ELR (cell line): Measurements from ENCODE around the gene SLC17A3.

Experiments
- DNase-seq: peaks from one replicate; pipeline ENCODE4 v3.0.0-alpha.2; 2015; ENCODE audit warnings: low read depth

SLC17A3 gene, protein sequence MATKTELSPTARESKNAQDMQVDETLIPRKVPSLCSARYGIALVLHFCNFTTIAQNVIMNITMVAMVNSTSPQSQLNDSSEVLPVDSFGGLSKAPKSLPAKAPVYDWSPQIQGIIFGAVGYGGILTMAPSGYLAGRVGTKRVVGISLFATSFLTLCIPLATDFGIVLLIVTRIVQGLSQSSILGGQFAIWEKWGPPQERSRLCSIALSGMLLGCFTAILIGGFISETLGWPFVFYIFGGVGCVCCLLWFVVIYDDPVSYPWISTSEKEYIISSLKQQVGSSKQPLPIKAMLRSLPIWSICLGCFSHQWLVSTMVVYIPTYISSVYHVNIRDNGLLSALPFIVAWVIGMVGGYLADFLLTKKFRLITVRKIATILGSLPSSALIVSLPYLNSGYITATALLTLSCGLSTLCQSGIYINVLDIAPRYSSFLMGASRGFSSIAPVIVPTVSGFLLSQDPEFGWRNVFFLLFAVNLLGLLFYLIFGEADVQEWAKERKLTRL

DNA sequence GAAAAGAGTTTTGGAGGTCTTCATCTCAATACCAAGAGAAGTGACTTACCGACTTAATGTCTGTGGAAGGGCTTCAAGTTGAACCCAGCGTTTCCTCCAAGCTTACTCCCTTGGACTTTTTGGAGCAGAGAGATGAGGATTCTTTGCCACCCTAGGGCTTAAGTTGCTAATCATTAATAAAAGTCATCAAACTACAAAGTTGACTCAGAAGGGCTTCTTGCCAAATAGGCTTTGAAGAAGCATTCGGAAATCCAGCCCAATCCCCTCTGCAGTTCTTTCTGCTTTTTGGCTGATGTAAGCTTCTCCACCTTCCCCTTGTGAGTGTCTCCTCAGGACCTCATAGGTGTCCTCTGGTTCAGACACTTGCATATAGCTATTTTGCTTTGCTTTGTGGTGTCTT, at the start of gene SLC17A3:
SLC17A3 (minus strand) TSS at position 126 of the 400 bp plus-strand sequence. CDS start 5,856 bp downstream, outside the sequence.
- DNase-seq: no peak

DNA sequence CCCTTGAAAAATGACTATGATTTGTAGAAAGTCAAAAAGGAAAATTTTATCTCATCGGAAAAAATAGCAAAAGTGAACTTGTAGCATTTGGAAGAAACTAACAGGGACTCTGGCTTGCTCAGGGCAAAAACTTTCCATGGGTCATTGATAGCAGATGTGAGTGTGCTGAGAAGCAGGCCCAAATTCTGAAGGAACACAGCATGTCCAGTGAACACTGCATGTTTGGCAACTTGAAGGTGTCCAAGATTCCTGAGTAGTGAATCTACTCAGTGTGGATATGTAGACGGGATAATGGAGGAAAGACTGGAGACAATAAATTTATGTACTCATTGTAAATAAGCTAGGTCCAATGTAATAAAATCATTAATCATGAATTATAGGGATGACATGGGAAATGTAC, 48.3 kb upstream of the SLC17A3 start:
- no peak for DNase-seq

DNA sequence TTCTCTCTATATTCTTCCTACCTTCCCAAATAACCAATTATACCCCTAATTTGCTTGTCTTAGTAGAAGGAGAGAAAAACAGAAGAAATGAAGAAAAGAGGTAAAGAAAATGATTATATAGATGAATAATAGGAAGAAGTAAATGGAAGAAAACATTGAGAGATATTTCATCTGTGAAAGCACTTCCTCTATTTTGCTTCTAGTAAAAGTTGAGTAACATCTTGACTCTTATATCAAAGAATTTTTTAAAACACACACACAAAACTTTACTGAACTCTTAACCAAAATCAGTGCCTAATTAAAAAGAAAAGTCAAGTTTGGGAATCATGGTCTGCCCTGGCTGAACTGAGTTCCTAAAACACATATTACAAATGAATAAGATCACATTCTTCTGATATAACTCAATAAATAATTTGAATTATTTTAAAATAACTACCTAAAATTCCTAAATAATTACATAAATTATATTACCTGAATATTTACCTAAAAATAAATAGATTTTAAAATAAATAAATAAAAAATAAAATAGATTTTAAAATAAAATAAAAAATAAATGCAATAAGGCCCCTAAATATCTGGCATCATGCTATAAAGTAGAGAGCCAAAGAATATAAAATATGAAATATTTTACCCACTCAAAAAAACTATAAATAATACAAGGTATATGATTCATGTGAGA, 47.6 kb upstream of the SLC17A3 start:
- no peak for DNase-seq

- DNase-seq: no peak
Observed at GRCh38 chr6:25919657-25920056, 45.6 kb upstream of the SLC17A3 start.

GRCh38 chr6:25918083-25918683, 44.1 kb upstream of the SLC17A3 start:
- DNase-seq: no peak

- DNase-seq: no peak
Observed at GRCh38 chr6:25916789-25917490, 42.9 kb upstream of the SLC17A3 start.

DNA sequence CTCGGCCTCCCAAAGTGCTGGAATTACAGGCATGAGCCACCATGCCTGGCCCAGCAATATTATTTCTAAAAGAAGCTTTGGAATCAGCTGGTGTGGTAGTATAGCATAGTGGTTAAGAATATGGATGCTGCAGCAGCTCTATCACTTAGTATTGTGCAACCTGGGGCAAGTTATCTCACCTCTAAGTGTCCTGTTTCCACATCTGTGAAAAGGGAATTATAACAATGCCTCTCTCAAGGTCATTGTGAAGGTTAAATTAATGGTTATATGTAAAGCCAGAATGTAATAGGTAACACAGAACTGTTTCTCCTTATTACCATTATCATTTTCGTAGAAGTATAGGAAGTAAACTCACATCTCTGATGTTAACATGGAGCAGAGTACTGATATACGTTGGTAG, 42.3 kb upstream of the SLC17A3 start:
- DNase-seq: no peak

DNA sequence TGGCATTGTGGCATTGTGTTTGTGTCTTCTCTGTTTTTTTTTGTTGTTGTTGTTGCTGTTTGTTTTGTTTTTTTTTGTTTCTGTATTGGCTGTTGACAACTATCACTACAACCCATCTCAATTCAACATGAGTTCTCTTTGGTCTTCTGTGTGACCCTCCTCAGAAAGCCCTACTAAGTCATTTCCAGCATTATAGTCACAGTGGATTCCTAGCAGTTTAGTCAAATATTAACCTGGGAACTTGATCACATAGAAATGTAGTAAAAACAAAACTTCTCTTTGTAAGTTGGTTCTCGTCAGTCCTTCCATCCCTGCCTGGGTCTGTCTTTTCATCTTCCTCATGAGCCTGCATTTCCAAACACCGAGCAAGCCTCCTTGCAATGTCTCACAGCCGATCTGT, 39.7 kb upstream of the SLC17A3 start:
- DNase-seq: no peak

DNA sequence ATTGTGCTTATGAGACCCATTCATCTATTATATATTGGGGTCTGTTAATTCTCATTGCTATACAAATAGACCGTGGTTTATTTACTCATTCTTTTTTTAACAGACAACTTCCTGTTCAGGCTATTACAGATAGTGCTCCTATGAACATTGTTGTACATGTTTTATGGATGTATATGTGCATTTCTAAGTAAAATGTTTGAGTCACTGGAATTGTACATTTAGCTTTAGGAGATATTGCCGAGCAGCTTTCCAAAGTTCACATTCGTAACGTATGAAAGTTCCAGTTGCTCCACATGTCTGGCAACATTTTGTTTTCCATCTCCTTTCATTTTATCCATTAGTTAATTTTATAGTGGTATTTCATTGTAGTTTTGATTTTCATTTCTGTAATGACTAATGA, 37.3 kb upstream of the SLC17A3 start:
- DNase-seq: no peak

DNA sequence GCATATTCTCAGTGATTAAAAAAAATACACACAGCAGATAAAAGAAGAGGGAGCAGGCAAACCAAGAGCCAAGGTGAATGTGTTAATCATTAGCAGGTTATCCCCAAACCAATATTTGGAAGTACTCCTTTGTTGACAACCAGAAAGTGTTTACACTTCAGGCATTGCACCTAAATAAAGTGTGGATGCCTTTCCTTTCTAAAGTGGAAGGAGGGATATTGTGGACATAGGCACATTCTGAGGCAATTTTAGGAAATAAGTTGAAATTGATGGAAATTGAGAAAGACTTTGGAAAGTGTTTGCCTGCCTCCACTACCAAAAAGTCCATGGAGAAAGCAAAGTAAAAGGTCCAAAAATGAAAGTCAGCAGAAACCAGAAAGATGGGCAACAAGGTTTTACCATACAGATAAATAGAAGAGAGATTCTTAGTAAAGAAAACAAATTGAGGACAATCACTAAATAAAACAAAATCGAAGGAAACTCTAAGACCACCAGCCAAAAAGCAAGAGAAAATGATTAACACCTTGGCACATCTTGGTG, 33.5 kb upstream of the SLC17A3 start:
- DNase-seq: no peak

DNA sequence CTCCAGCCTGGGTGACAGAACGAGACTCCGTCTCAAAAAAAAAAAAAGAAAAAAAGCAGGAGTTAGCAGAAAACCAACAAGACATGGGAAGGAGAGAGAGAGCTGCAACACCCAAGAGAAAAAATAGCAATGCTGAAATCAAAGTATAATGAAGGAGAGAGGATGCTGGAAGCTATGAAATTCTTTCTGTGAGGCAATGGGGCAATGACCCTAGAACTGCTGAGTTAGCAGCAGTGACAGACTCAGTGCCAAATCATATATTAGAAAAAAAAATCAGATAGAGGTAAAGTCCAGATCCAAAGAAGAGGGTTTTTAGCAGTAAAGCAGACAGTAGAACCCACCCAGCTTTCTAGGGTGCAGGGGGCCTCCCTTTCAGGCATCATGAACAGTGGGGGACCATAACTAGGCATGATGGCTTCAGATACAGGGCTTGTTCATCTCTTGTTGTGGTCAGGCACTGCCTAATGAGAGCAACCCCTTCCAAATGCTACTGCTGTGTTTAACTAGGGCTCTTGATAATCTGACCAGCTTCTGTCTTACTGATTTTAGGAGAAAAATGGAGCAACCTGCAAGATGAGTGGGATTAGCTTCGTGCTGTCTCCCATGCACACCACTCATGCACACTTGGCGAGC, 29.5 kb upstream of the SLC17A3 start:
- DNase-seq: no peak

- DNase-seq: no peak
Observed at GRCh38 chr6:25902071-25902470, 28.0 kb upstream of the SLC17A3 start.

- DNase-seq: no peak
Observed at GRCh38 chr6:25900843-25901242, 26.8 kb upstream of the SLC17A3 start.

DNA sequence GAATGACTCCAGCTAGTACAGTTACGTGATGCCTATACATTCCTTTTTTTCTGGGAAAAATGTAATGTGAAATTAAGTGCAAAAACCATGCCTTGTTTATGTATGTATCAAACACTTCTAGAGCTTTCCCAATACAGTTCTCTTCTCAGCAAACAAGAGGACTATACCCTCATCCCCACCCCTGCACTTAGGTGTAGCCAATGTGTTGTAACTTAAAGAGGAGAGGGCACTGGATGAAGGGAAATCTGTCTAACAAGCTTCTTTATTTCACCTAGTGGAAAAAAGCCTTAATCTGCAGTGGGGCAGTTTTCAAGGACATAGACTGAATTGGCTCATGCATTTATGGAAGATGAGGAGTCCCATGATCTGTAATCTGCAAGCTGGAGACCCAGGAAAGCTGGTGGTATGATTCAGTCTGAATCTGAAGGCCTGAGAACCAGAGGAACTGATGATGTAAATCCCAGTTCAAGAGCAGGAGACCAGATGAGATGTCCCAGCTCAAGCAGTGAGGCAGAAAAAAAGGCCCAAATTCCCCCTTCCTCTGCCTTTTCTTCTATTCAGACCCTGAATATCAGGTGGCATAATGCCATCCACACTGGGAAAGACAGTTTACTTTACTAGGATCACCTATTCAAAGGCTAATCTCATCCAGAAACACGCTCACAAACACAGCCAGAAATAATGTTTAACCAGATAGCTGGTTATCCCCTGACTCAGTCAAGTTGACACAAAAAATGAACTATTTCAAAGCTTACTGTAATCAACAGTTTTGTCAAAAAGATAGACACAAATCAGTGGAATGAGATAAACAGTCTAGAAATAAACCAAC, 25.8 kb upstream of the SLC17A3 start:
- no peak for DNase-seq

- DNase-seq: no peak
Observed at GRCh38 chr6:25899123-25899522, 25.1 kb upstream of the SLC17A3 start.

DNA sequence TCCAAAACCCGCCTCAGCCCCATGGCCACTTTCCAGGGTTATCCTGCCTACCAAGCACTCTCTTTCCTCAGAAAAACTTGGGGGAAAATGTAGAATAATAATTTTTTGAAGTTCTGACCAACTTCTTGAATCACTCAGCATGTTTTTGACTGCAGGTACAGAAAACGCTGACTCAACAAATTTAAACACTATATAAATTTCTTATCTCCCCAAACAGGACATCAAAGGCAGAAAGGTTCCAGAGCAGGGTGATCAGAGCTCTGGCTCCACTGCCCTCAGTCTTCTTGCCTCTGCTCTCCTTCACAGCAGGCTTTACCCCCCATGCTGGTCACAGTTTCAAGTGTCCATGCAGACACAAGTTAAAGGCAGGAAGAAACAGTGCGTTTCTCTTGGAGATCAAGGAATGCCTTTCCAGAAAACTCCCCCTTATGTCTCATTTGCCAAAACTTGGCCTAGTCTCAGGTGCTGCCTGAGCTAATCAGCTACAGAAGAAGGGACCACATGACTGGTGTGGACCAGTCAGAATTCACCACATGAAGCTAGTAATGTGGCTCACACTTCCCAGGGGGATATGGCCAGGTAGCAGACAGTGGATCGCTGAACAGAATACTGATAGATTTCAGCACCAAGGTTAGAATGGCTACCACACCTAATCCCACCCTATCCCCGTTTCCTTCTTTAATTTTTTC, 24.4 kb upstream of the SLC17A3 start:
- no peak for DNase-seq

- no peak for DNase-seq
Observed at GRCh38 chr6:25896252-25896651, 22.2 kb upstream of the SLC17A3 start.

GRCh38 chr6:25895771-25896170, 21.7 kb upstream of the SLC17A3 start:
- no peak for DNase-seq

DNA sequence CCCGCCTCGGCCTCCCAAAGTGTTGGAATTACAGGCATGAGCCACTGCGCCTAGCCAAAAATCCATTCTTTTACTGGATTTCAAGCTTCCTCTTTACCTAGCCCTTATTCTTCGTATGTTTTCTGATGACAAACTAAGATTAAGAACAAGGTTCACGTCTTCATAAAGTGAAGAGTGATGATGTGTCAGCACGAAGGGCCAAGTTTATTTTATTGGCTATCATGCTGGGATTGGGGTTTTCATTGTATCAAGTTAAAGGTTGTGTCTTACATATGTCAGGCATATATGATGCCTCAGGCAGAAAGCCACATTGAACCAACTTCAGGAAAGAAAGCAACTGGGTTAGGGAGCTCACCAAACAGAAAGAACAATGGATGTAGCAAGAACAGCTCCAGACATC, 19.7 kb upstream of the SLC17A3 start:
- DNase-seq: no peak

DNA sequence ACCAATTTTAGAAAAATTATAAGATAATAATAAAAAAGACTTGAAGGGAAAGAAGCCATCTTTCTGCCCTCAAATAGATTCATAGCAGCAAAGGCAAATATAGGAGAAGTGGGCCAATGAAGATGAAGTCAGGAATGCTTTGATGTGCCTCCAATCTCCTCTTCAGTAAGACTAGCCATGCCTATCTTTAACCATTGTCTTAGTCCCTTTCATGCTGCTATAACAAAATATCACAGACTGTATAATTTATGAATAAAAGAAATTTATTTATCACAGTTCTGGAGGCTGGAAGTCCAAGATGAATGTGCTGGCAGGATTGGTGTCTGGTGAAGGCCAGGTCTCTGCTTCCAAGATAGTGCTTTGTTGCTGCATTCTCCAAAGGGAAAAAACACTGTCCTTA, 18.8 kb upstream of the SLC17A3 start:
- DNase-seq: no peak
